Stomach smooth muscle (tissue), 2 donors: ENCODE results near the gene C15orf61.

Experiments used
- H3K27ac ChIP-seq: one replicate; pipeline ENCODE4 v1.7.0; 2013; ENCODE audit warnings: mild to moderate bottlenecking, low read length, inconsistent platforms
- H3K27me3 ChIP-seq, 2 donors: one replicate each; pipeline ENCODE4 v1.7.0; 2013; ENCODE audit warnings: low read length in 2 of 2; ENCODE audit not compliant: insufficient read depth in 2 of 2, control insufficient read depth in 1 of 2
- H3K36me3 ChIP-seq, 2 donors: one replicate each; pipeline ENCODE4 v1.7.0; 2013; ENCODE audit warnings: low read length in 2 of 2; ENCODE audit not compliant: control insufficient read depth in 2 of 2, insufficient read depth in 2 of 2
- H3K4me1 ChIP-seq: one replicate; pipeline ENCODE4 v1.7.0; 2013; ENCODE audit warnings: low read length; ENCODE audit not compliant: control insufficient read depth, insufficient read depth
- H3K4me3 ChIP-seq, 2 donors: one replicate each; pipeline ENCODE4 v1.7.0; 2013; ENCODE audit warnings: low read length in 2 of 2
- H3K9ac ChIP-seq, 2 donors: one replicate each; pipeline ENCODE4 v1.7.0; 2013; ENCODE audit warnings: low read length in 2 of 2, mild to moderate bottlenecking in 1 of 2
- H3K9me3 ChIP-seq, 2 donors: one replicate each; pipeline ENCODE4 v1.7.0; 2013; ENCODE audit warnings: low read length in 2 of 2; ENCODE audit not compliant: control insufficient read depth in 2 of 2
- donor health status: healthy.
- donor health status: Pancreatic carcinoma.

The C15orf61 gene

GRCh38 chr15:67504796-67505195, 16.1 kb upstream of the C15orf61 start:
- Histone ChIP-seq H3K27ac (no peak overlapping the region), H3K27me3 (no peaks in the 10 kb centered on the region), H3K4me1 (no peaks in the 10 kb centered on the region), H3K36me3 (no peaks in the 10 kb centered on the region), H3K4me3 (no peak overlapping the region), H3K9me3 (no peaks in the 10 kb centered on the region), H3K9ac (no peak overlapping the region)

GRCh38 chr15:67505675-67506572, 15.0 kb upstream of the C15orf61 start:
- Histone ChIP-seq H3K27me3 (no peaks in the 10 kb centered on the region), H3K36me3 (peaks cover 0 to 5% of the 10 kb centered on the region in 2 donors), H3K9ac (no peak overlapping the region), H3K4me1 (no peaks in the 10 kb centered on the region), H3K9me3 (no peaks in the 10 kb centered on the region), H3K4me3 (no peak overlapping the region), H3K27ac (no peak overlapping the region)

- Histone ChIP-seq H3K4me1 (no peaks in the 10 kb centered on the region), H3K9ac (no peak overlapping the region), H3K27ac (no peak overlapping the region), H3K9me3 (no peaks in the 10 kb centered on the region), H3K27me3 (no peaks in the 10 kb centered on the region), H3K36me3 (peaks cover under 1 to 7% of the 10 kb centered on the region in 2 donors), H3K4me3 (no peak overlapping the region)
Measured at GRCh38 chr15:67506775-67507747, 13.9 kb upstream of the C15orf61 start.

- peaks cover 10 to 14% of the 10 kb centered on the region in 2 donors for H3K36me3 ChIP-seq
- no peak overlapping the region for H3K27ac ChIP-seq
- H3K4me3 ChIP-seq: no peak overlapping the region
- H3K9ac ChIP-seq: no peak overlapping the region
- no peaks in the 10 kb centered on the region for H3K9me3 ChIP-seq
- H3K4me1 ChIP-seq: no peaks in the 10 kb centered on the region
- no peaks in the 10 kb centered on the region for H3K27me3 ChIP-seq
Measured at GRCh38 chr15:67508407-67508806, 12.5 kb upstream of the C15orf61 start.

GRCh38 chr15:67509918-67510317, 11.0 kb upstream of the C15orf61 start:
- H3K9ac ChIP-seq: no peak overlapping the region
- no peaks in the 10 kb centered on the region for H3K4me1 ChIP-seq
- no peaks in the 10 kb centered on the region for H3K9me3 ChIP-seq
- peaks cover 14 to 16% of the 10 kb centered on the region in 2 donors for H3K36me3 ChIP-seq
- H3K27me3 ChIP-seq: no peaks in the 10 kb centered on the region
- H3K4me3 ChIP-seq: no peak overlapping the region
- no peak overlapping the region for H3K27ac ChIP-seq

GRCh38 chr15:67510597-67511190, 10.2 kb upstream of the C15orf61 start:
- H3K4me3 ChIP-seq: no peak overlapping the region
- H3K36me3 ChIP-seq: peaks cover 14 to 16% of the 10 kb centered on the region in 2 donors
- H3K9ac ChIP-seq: no peak overlapping the region
- no peaks in the 10 kb centered on the region for H3K9me3 ChIP-seq
- H3K4me1 ChIP-seq: no peaks in the 10 kb centered on the region
- no peak overlapping the region for H3K27ac ChIP-seq
- H3K27me3 ChIP-seq: no peaks in the 10 kb centered on the region

- H3K36me3 ChIP-seq: peaks cover 14 to 16% of the 10 kb centered on the region in 2 donors
- H3K4me3 ChIP-seq: no peak overlapping the region
- no peaks in the 10 kb centered on the region for H3K9me3 ChIP-seq
- no peak overlapping the region for H3K9ac ChIP-seq
- H3K27ac ChIP-seq: no peak overlapping the region
- no peaks in the 10 kb centered on the region for H3K27me3 ChIP-seq
- H3K4me1 ChIP-seq: no peaks in the 10 kb centered on the region
Measured at GRCh38 chr15:67511606-67512005, 9.3 kb upstream of the C15orf61 start.

- peaks cover 14 to 16% of the 10 kb centered on the region in 2 donors for H3K36me3 ChIP-seq
- no peak overlapping the region for H3K9ac ChIP-seq
- H3K4me1 ChIP-seq: no peaks in the 10 kb centered on the region
- no peak overlapping the region for H3K27ac ChIP-seq
- no peak overlapping the region for H3K4me3 ChIP-seq
- H3K9me3 ChIP-seq: no peaks in the 10 kb centered on the region
- no peaks in the 10 kb centered on the region for H3K27me3 ChIP-seq
Measured at GRCh38 chr15:67512140-67512539, 8.8 kb upstream of the C15orf61 start.

- Histone ChIP-seq H3K9ac (no peak overlapping the region), H3K27ac (no peak overlapping the region), H3K4me3 (no peak overlapping the region), H3K36me3 (peaks cover 14 to 16% of the 10 kb centered on the region in 2 donors), H3K27me3 (no peaks in the 10 kb centered on the region), H3K9me3 (no peaks in the 10 kb centered on the region), H3K4me1 (no peaks in the 10 kb centered on the region)
Measured at GRCh38 chr15:67512933-67513714, 7.8 kb upstream of the C15orf61 start.

GRCh38 chr15:67515090-67515489, 5.8 kb upstream of the C15orf61 start:
- no peaks in the 10 kb centered on the region for H3K4me1 ChIP-seq
- no peak overlapping the region for H3K9ac ChIP-seq
- peaks cover 12 to 16% of the 10 kb centered on the region in 2 donors for H3K36me3 ChIP-seq
- H3K27ac ChIP-seq: no peak overlapping the region
- H3K9me3 ChIP-seq: no peaks in the 10 kb centered on the region
- no peak overlapping the region for H3K4me3 ChIP-seq
- no peaks in the 10 kb centered on the region for H3K27me3 ChIP-seq
